Measurements from ENCODE around the gene SHH. TPM values are rescaled to one million over a fixed set of nuclear protein-coding genes. Genes with fewer than 3 reads are reported as not detected.

The SHH gene
- total and polyA plus RNA-seq, 12 donors: not detected

DNA sequence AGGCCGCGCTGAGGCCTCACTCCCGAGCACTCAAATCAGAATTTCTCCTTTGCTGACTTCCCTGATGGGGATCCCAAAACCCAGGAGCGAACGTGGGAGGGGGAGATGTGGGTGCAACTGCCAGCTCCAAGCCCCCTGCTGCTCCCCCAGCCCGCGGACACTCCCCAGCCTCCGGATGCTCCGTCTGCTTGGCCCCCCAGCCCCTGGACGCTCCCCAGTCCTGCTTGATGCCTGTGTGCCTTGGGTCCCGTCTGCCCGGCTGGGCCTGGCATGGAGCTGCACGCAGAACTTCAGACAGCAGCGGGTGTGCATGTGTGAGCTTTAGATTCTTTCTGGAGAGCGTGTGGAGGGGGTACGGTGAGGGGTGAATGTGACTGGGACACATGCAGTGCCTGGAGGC lies 4.7 kb upstream of the SHH start:
- ATAC-seq (no peak), DNase-seq (no peak)
- Histone ChIP-seq H3K4me1 (peaks cover 0 to 7% (median 3%) of the 10 kb centered on the region in 9 donors), H3K27me3 (peaks cover 0 to 95% (median 85%) of the 10 kb centered on the region in 7 donors), H3K4me3 (no peak overlapping the region), H3K9me3 (no peaks in the 10 kb centered on the region), H3K36me3 (no peaks in the 10 kb centered on the region), H3K27ac (no peak overlapping the region)
- 90 to 91% methylated on average over 16 of the region's 16 CpGs for WGBS, 2 donors
- intact Hi-C loops (cut with DNase I): loop anchor here in 7 of 10 donors (5.0 to 10.0 kb wide), 3 partner anchors 655 to 948 kb away; no protein-coding TSS in a partner anchor
- TF ChIP-seq, protein P1, sequence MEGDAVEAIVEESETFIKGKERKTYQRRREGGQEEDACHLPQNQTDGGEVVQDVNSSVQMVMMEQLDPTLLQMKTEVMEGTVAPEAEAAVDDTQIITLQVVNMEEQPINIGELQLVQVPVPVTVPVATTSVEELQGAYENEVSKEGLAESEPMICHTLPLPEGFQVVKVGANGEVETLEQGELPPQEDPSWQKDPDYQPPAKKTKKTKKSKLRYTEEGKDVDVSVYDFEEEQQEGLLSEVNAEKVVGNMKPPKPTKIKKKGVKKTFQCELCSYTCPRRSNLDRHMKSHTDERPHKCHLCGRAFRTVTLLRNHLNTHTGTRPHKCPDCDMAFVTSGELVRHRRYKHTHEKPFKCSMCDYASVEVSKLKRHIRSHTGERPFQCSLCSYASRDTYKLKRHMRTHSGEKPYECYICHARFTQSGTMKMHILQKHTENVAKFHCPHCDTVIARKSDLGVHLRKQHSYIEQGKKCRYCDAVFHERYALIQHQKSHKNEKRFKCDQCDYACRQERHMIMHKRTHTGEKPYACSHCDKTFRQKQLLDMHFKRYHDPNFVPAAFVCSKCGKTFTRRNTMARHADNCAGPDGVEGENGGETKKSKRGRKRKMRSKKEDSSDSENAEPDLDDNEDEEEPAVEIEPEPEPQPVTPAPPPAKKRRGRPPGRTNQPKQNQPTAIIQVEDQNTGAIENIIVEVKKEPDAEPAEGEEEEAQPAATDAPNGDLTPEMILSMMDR (IDR thresholded peaks at IDR 0.05): no peak

- Histone ChIP-seq H3K4me1 (peaks cover 0 to 12% (median 4%) of the 10 kb centered on the region in 9 donors), H3K9me3 (no peaks in the 10 kb centered on the region), H3K36me3 (no peaks in the 10 kb centered on the region), H3K27ac (no peak overlapping the region), H3K4me3 (no peak overlapping the region), H3K27me3 (peaks cover 0 to 95% (median 87%) of the 10 kb centered on the region in 7 donors)
- no peak for DNase-seq
- TF ChIP-seq, protein P1 (IDR thresholded peaks at IDR 0.05): no peak
- 83 to 88% methylated on average over 12 of the region's 12 CpGs for WGBS, 2 donors
- intact Hi-C loops (cut with DNase I): loop anchor here in 7 of 10 donors (5.0 to 10.0 kb wide), 3 partner anchors 656 to 949 kb away; no protein-coding TSS in a partner anchor
- no peak for ATAC-seq
These were observed 3.9 kb upstream of the SHH start for GRCh38 chr7:155816192-155816508.

GRCh38 chr7:155815332-155816191 lies 3.3 kb upstream of the SHH start:
- intact Hi-C loops (cut with DNase I): loop anchor here in 7 of 10 donors (5.0 to 10.0 kb wide), 3 partner anchors 657 to 949 kb away; no protein-coding TSS in a partner anchor
- H3K4me3 ChIP-seq: no peak overlapping the region
- ATAC-seq (peak in 7 of 8 donors; percentile 22 to 79 (median 74)), DNase-seq (peak; percentile 18 to 44)
- H3K27ac ChIP-seq: no peak overlapping the region
- no peaks in the 10 kb centered on the region for H3K36me3 ChIP-seq
- 28 to 31% methylated on average over 20 of the region's 20 CpGs for WGBS, 2 donors
- H3K9me3 ChIP-seq: no peaks in the 10 kb centered on the region
- peaks cover 0 to 16% (median 4%) of the 10 kb centered on the region in 9 donors for H3K4me1 ChIP-seq
- H3K27me3 ChIP-seq: peaks cover 2 to 95% (median 87%) of the 10 kb centered on the region in 7 donors
- TF ChIP-seq, protein P1 (IDR thresholded peaks at IDR 0.05): peak in 7 of 9 donors; percentile 51 to 65 (median 59)

DNA sequence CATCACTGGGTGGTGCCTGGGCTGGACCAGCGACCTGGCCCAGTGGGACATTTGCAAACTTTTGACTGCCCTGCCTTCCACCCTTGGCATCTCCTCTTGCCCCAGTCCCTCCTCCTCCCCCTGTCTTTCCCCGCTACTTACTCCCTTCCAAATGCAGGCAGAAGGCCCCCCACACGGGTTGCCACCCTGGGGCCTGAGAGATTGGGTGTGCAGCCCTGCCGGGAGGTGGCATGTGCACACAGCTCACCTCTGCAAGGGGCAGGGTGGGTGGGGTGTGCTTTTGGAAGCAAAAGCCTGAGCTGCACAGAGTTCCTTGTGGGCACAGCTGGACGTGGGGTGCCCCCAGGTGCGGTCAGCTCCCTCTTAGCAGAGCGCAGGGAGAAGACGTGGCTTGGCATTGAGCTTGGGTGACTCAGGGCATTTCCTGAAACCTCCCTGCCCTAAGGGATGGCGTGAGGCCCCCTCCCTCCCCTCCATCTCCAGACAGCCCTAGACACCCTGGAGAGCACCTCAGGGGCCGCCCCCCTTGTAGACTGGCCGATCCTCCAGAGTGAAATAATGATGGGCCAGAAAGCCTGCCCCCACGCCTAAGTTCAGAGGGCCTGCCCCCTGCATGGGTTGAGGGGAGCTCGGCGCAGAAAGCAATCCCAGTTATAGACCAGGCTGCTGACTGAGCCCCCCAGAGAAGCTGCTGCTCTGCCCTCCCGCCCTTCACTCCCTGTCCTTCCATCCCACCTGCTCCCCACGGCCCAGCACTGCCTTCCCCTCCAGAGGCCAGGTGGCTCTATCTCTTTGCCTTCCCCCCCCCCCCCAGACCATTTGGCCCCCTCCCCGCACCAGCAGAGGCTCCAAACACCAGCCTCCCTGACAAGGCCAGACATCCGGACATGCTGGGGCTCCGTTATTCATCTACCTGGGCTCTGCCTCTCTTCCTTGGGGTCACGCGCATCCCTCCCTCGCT lies 2.3 kb upstream of the SHH start:
- no peaks in the 10 kb centered on the region for H3K36me3 ChIP-seq
- no peak overlapping the region for H3K4me3 ChIP-seq
- intact Hi-C loops (cut with DNase I): loop anchor here in 8 of 10 donors (5.0 to 10.0 kb wide), 3 partner anchors 658 to 950 kb away; no protein-coding TSS in a partner anchor
- 5 to 8% methylated on average over 22 of the region's 22 CpGs for WGBS, 2 donors
- no peak overlapping the region for H3K27ac ChIP-seq
- TF ChIP-seq, protein P1 (IDR thresholded peaks at IDR 0.05): no peak
- DNase-seq (no peak), ATAC-seq (peak in 1 of 8 donors; percentile 8)
- no peaks in the 10 kb centered on the region for H3K9me3 ChIP-seq
- peaks cover 11 to 95% (median 87%) of the 10 kb centered on the region in 7 donors for H3K27me3 ChIP-seq
- peaks cover 0 to 24% (median 8%) of the 10 kb centered on the region in 9 donors for H3K4me1 ChIP-seq
